Measurements from ENCODE around the gene ZDHHC14.
"Not testable (repeated sequence)": the region's sequence is repeated elsewhere in the genome, so short reads cannot be mapped to it uniquely, and the experiment has no call there.

Gene ZDHHC14

DNA sequence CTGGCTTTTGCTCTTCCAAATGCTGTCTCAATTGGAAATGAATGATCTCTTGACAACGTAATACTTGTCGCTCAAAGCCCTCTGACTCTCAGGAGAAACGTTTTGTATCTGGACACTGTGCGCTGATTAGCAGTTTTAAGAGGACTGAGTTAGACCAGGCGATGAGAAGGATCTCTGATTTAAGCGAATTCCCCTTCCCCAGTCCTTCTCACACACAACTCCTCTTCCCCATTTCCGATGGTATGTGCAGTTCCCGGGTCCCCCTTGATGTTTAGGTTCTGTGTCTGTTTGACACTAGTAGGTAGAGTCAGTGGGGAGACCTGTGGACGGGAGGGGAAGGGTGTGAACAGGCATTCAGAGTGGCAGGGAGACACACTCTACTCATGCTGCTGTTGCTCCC lies 2.5 kb downstream of the ZDHHC14 start:
- H3K4me1 ChIP-seq (ENCODE audit: insufficient read depth, poor library complexity, severe bottlenecking), result peaks cover 8% of the 10 kb centered on the region
- H3K27me3 ChIP-seq (ENCODE audit: insufficient read depth, poor library complexity, severe bottlenecking), result no peaks in the 10 kb centered on the region
- ATAC-seq (ENCODE audit: low read depth) (no peak), DNase-seq (ENCODE audit: low spot score) (no peak)
- TF ChIP-seq, protein P1, sequence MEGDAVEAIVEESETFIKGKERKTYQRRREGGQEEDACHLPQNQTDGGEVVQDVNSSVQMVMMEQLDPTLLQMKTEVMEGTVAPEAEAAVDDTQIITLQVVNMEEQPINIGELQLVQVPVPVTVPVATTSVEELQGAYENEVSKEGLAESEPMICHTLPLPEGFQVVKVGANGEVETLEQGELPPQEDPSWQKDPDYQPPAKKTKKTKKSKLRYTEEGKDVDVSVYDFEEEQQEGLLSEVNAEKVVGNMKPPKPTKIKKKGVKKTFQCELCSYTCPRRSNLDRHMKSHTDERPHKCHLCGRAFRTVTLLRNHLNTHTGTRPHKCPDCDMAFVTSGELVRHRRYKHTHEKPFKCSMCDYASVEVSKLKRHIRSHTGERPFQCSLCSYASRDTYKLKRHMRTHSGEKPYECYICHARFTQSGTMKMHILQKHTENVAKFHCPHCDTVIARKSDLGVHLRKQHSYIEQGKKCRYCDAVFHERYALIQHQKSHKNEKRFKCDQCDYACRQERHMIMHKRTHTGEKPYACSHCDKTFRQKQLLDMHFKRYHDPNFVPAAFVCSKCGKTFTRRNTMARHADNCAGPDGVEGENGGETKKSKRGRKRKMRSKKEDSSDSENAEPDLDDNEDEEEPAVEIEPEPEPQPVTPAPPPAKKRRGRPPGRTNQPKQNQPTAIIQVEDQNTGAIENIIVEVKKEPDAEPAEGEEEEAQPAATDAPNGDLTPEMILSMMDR (IDR thresholded peaks at IDR 0.05; ENCODE audit: poor library complexity, severe bottlenecking), result no peak
- H3K36me3 ChIP-seq (ENCODE audit: low read depth), result no peaks in the 10 kb centered on the region
- H3K4me3 ChIP-seq (ENCODE audit: severe bottlenecking), result no peak overlapping the region
- no peaks in the 10 kb centered on the region for H3K9me3 ChIP-seq (ENCODE audit: severe bottlenecking)
- no peak overlapping the region for H3K27ac ChIP-seq (ENCODE audit: poor library complexity, severe bottlenecking)

GRCh38 chr6:157384962-157385361 lies 4.0 kb downstream of the ZDHHC14 start:
- not testable (repeated sequence) for H3K4me3 ChIP-seq (ENCODE audit: severe bottlenecking); H3K36me3 ChIP-seq (ENCODE audit: low read depth); DNase-seq (ENCODE audit: low spot score); ATAC-seq (ENCODE audit: low read depth); H3K27me3 ChIP-seq (ENCODE audit: insufficient read depth, poor library complexity, severe bottlenecking); H3K9me3 ChIP-seq (ENCODE audit: severe bottlenecking); H3K27ac ChIP-seq (ENCODE audit: poor library complexity, severe bottlenecking); H3K4me1 ChIP-seq (ENCODE audit: insufficient read depth, poor library complexity, severe bottlenecking)

GRCh38 chr6:157385482-157385881 lies 4.5 kb downstream of the ZDHHC14 start:
- H3K4me1 ChIP-seq (ENCODE audit: insufficient read depth, poor library complexity, severe bottlenecking), result peaks cover 8% of the 10 kb centered on the region
- no peak overlapping the region for H3K4me3 ChIP-seq (ENCODE audit: severe bottlenecking)
- peaks cover 4% of the 10 kb centered on the region for H3K9me3 ChIP-seq (ENCODE audit: severe bottlenecking)
- TF ChIP-seq, protein P1 (IDR thresholded peaks at IDR 0.05; ENCODE audit: poor library complexity, severe bottlenecking), result no peak
- H3K36me3 ChIP-seq (ENCODE audit: low read depth), result no peaks in the 10 kb centered on the region
- no peaks in the 10 kb centered on the region for H3K27me3 ChIP-seq (ENCODE audit: insufficient read depth, poor library complexity, severe bottlenecking)
- H3K27ac ChIP-seq (ENCODE audit: poor library complexity, severe bottlenecking), result no peak overlapping the region
- ATAC-seq (ENCODE audit: low read depth) (no peak), DNase-seq (ENCODE audit: low spot score) (no peak)

DNA sequence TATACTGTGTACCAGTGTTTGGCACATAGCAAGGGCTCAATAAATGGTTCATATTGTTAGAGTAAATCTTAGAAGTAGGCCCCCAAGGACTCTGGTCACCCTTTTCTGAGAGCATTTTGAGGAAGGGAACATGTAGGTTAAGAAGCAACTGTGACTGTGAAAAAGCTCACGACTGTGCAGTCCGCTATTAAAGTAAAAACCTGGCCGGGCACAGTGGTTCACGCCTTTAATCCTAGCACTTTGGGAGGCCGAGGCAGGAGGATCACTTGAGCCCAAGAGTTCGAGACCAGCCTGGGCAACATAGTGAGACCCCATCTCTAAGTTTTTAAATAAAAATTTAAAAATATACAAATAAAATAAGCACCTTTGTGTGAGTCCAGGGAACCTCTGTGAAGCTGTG lies 5.0 kb downstream of the ZDHHC14 start:
- H3K27ac ChIP-seq (ENCODE audit: poor library complexity, severe bottlenecking), result no peak overlapping the region
- no peak for ATAC-seq (ENCODE audit: low read depth)
- H3K4me3 ChIP-seq (ENCODE audit: severe bottlenecking), result no peak overlapping the region
- TF ChIP-seq, protein P1 (IDR thresholded peaks at IDR 0.05; ENCODE audit: poor library complexity, severe bottlenecking), result no peak
- no peaks in the 10 kb centered on the region for H3K27me3 ChIP-seq (ENCODE audit: insufficient read depth, poor library complexity, severe bottlenecking)
- no peak for DNase-seq (ENCODE audit: low spot score)
- peaks cover 8% of the 10 kb centered on the region for H3K4me1 ChIP-seq (ENCODE audit: insufficient read depth, poor library complexity, severe bottlenecking)
- peaks cover 6% of the 10 kb centered on the region for H3K9me3 ChIP-seq (ENCODE audit: severe bottlenecking)
- no peaks in the 10 kb centered on the region for H3K36me3 ChIP-seq (ENCODE audit: low read depth)

GRCh38 chr6:157386454-157386853 lies 5.5 kb downstream of the ZDHHC14 start:
- TF ChIP-seq, protein P1 (IDR thresholded peaks at IDR 0.05; ENCODE audit: poor library complexity, severe bottlenecking), result no peak
- no peak for DNase-seq (ENCODE audit: low spot score)
- peaks cover 8% of the 10 kb centered on the region for H3K4me1 ChIP-seq (ENCODE audit: insufficient read depth, poor library complexity, severe bottlenecking)
- H3K36me3 ChIP-seq (ENCODE audit: low read depth), result no peaks in the 10 kb centered on the region
- no peak overlapping the region for H3K4me3 ChIP-seq (ENCODE audit: severe bottlenecking)
- no peak for ATAC-seq (ENCODE audit: low read depth)
- no peak overlapping the region for H3K27ac ChIP-seq (ENCODE audit: poor library complexity, severe bottlenecking)
- H3K27me3 ChIP-seq (ENCODE audit: insufficient read depth, poor library complexity, severe bottlenecking), result no peaks in the 10 kb centered on the region
- H3K9me3 ChIP-seq (ENCODE audit: severe bottlenecking), result peaks cover 6% of the 10 kb centered on the region
